ENCODE data around the gene IFI16. TPM values are rescaled to one million over a fixed set of nuclear protein-coding genes. Genes with fewer than 3 reads are reported as not detected.
A peak's percentile ranks its signal among the peaks of the same experiment; 100 is the strongest.

The IFI16 gene
- total and polyA plus RNA-seq, 12 donors = 39.4 to 130 (median 95.3) TPM

DNA sequence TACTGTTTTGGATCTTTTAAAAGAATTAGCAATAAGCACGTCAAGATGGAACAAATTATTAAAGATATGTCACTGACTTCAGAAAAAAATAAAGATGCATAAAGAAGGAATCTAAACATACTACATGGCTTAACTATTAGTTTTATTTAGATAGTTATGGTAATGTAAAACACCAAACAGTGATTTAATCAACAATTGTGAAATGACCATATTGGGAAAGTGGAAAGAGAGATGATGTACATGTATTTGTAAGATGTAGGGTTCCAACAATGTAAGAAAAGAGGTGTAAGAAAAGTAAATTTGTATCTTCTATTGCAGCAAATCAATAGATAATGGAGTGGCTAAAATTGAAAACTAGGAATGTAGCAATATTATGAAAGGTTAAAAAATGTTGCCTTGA is 73.3 kb downstream of the IFI16 start:
- H3K36me3 ChIP-seq (replicated peaks in 1 of 2) = no peaks in the 10 kb centered on the region
- intact Hi-C loops (cut with DNase I) = no loop called here

DNA sequence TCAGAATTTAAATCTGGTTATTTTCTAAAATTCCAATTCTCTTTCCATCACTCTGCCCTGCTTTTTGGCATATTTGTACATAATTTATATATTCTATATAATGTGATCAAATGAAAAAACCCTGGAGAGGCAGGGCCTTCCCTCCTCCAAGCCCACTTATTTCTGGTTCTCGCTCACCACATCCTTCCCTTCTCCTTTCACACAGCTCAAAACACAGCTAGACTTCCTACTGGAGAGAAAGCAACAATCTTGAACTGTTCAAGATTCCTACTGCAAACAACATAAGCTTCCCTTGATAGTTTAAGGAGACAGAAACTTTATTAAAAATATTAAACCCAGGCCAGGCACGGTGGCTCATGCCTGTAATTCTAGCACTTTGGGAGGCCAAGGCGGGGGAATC is 74.4 kb downstream of the IFI16 start:
- no peaks in the 10 kb centered on the region for H3K4me1 ChIP-seq (replicated peaks in 1 of 2)
- H3K27me3 ChIP-seq = no peaks in the 10 kb centered on the region
- no peaks in the 10 kb centered on the region for H3K36me3 ChIP-seq (replicated peaks in 1 of 2)
- intact Hi-C loops (cut with DNase I) = no loop called here
- no peak for TF ChIP-seq CTCF (IDR thresholded peaks at IDR 0.05)
- TF ChIP-seq POLR2A (IDR thresholded peaks at IDR 0.05) = no peak
- no peaks in the 10 kb centered on the region for H3K9me3 ChIP-seq (replicated peaks in 1 of 3)
- H3K27ac ChIP-seq = peak overlapping the region in 1 of 5 donors; percentile 3
- no peak for DNase-seq
- WGBS, 4 donors = 81 to 88% (median 82%) methylated on average over 3 of the region's 3 CpGs
- no peak overlapping the region for H3K4me3 ChIP-seq

More for the DNA sequence above, 73.3 kb downstream of the IFI16 start:
- Histone ChIP-seq H3K4me3 (no peak overlapping the region), H3K27me3 (no peaks in the 10 kb centered on the region), H3K27ac (no peak overlapping the region), H3K9me3 (replicated peaks in 1 of 3) (no peaks in the 10 kb centered on the region), H3K4me1 (replicated peaks in 1 of 2) (no peaks in the 10 kb centered on the region)
- TF ChIP-seq CTCF (IDR thresholded peaks at IDR 0.05) (no peak), POLR2A (IDR thresholded peaks at IDR 0.05) (no peak)
- WGBS, 4 donors = 82 to 92% (median 85%) methylated on average over 1 of the region's 1 CpG
- DNase-seq = no peak

DNA sequence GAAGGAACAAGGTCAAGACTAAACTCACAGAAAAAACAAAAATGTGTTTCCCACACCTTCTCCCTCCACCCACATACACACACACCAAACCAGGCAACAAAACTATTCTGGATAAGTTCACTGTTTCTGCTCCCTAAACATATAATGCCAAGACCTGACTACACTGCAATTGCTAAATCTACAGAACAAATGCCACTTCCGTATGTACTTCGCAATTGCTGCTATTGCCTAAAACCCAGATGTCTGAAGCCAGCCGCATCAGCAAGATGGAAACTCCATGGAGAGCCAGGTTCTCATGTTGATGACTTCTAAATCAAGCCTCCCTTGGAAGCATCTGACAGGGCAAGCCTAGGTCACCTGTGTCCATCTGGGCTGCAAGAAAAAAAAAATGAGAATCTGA is 75.2 kb downstream of the IFI16 start:
- Histone ChIP-seq H3K36me3 (replicated peaks in 1 of 2) (no peaks in the 10 kb centered on the region), H3K27me3 (no peaks in the 10 kb centered on the region), H3K9me3 (replicated peaks in 1 of 3) (no peaks in the 10 kb centered on the region), H3K27ac (peak overlapping the region in 1 of 5 donors; percentile 3), H3K4me1 (replicated peaks in 1 of 2) (no peaks in the 10 kb centered on the region), H3K4me3 (no peak overlapping the region)
- intact Hi-C loops (cut with DNase I) = no loop called here
- DNase-seq = peak in 3 of 7 donors; percentile 29 to 57 (median 34)
- TF ChIP-seq POLR2A (IDR thresholded peaks at IDR 0.05) = no peak
- TF ChIP-seq CTCF (IDR thresholded peaks at IDR 0.05) = no peak
- WGBS, 4 donors = 72 to 90% (median 75%) methylated on average over 3 of the region's 3 CpGs

DNA sequence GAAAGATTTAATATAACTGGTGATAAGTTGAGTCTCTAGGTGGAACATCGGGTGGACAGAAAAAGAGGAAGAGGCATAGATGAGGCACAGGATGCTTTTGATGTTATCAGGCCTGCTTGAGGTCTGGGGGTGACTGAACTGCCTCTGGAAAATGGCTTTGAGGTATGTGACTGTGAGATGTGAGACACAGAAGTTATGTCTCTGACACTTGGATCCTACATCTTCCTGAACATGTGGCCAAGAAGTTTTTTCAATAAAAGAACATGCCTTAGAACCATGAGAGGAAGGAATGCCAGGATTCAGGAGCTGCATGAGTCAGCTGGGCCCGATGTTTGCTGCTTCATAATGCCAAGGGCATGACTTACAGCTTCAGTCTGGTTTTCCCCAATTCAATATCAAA is 78.3 kb downstream of the IFI16 start:
- Histone ChIP-seq H3K27ac (no peak overlapping the region), H3K9me3 (replicated peaks in 1 of 3) (no peaks in the 10 kb centered on the region), H3K27me3 (no peaks in the 10 kb centered on the region), H3K4me3 (no peak overlapping the region), H3K36me3 (replicated peaks in 1 of 2) (no peaks in the 10 kb centered on the region), H3K4me1 (replicated peaks in 1 of 2) (no peaks in the 10 kb centered on the region)
- TF ChIP-seq POLR2A (IDR thresholded peaks at IDR 0.05) = no peak
- no peak for TF ChIP-seq CTCF (IDR thresholded peaks at IDR 0.05)
- peak in 3 of 7 donors; percentile 10 to 24 (median 22) for DNase-seq
- intact Hi-C loops (cut with DNase I) = no loop called here
- WGBS, 4 donors = 30 to 42% (median 38%) methylated on average over 2 of the region's 2 CpGs

All from adrenal gland (tissue), 12 donors.